Body of pancreas (tissue), 4 donors: Measurements from ENCODE around the gene IL6R. TPM values are rescaled to one million over a fixed set of nuclear protein-coding genes. Genes with fewer than 3 reads are reported as not detected.
"Not testable (repeated sequence)": the region's sequence is repeated elsewhere in the genome, so short reads cannot be mapped to it uniquely, and the experiment has no call there.

Source experiments
- ATAC-seq: fragments of 150-250 bp; one replicate; pipeline ENCODE4 v1.9.1; 2016
- DNase-seq, 4 donors: peaks; one replicate each; pipeline ENCODE4 v3.0.0-alpha.2; 2019
- H3K27ac ChIP-seq, 4 donors: fragments of 200-600 bp; sonication (generic); 1 replicate in 3 of 4; 2 replicates in 1 of 4; pipeline versions ENCODE4 v1.5.1 to v1.6.1; 2016 to 2019; ENCODE audit warnings: mild to moderate bottlenecking in 1 of 4, mixed read lengths in 1 of 4, moderate library complexity in 1 of 4
- H3K27me3 ChIP-seq, 2 donors: fragments of 200-600 bp; sonication (generic); one replicate each; pipeline ENCODE4 v1.6.0; 2016; ENCODE audit warnings: mild to moderate bottlenecking in 1 of 2
- H3K36me3 ChIP-seq, 2 donors: fragments of 200-600 bp; sonication (generic); replicated peaks in 1 of 2; 2 replicates each; pipeline ENCODE4 v1.5.1; 2016; ENCODE audit warnings: low read depth in 2 of 2; ENCODE audit not compliant: insufficient read depth in 1 of 2
- H3K4me1 ChIP-seq: fragments of 200-600 bp; sonication (generic); one replicate; pipeline ENCODE4 v1.6.0; 2016
- H3K4me3 ChIP-seq, 2 donors: fragments of 200-600 bp; sonication (generic); 1 replicate in 1 of 2; 2 replicates in 1 of 2; pipeline ENCODE4 v1.5.1; 2016 to 2019
- H3K9me3 ChIP-seq, 3 donors: fragments of 200-600 bp; sonication (generic); 1 replicate in 2 of 3; 2 replicates in 1 of 3; pipeline ENCODE4 v1.5.1; 2016
- POLR2A ChIP-seq, 3 donors: fragments of 450-650 bp; IDR thresholded peaks; one replicate each; pipeline ENCODE4 v1.6.1; 2016; ENCODE audit warnings: antibody characterized with exemption in 3 of 3, mild to moderate bottlenecking in 2 of 3
- WGBS, 2 donors: methylation state at CpG; one replicate each; pipeline ENCODE4 v1.1.5; 2017; 5-methylcytosine and 5-hydroxymethylcytosine counted together
- intact Hi-C: fragments of 100-400 bp; cut with DNase I; formaldehyde crosslinking; loops from one replicate; pipeline ENCODE4 v1.15.1; 2023
- total RNA-seq, 2 donors: library from RNA; depleted of rRNA; stranded (reverse); fragments of >200 nt; gene quantifications; one replicate each; pipeline ENCODE4 v1.1.0, GENCODE V29; 2016
- TF ChIP-seq, protein P1 (sequence below), 7 experiments: fragments of 450-650 bp in 4 of 7; fragments of 200-600 bp in 3 of 7; sonication (generic) in 3 of 7; IDR thresholded peaks; one replicate each; pipeline ENCODE4 v1.5.1; 2016 to 2019; ENCODE audit warnings: antibody characterized with exemption in 7 of 7

IL6R gene
- total RNA-seq, 2 donors from 2014 or later, result 5.9 to 13.5 TPM

DNA sequence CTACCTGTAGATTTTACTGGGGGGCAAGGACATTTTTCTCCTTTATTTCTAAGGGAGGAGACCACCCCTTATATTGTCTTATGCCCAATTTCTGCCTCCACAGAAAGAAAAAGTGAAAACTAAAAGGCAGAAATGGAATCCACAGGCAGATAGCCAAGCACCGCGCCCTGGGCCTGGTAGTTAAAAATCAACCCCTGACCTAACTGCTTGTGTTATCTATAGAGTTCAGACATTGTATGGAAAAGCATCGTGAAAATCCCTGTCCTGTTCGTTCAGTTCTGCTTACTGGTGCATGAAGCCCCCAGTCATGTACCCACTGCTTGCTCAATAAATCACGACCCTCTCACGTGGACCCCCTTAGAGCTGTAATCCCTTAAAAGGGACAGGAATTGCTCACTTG lies 33.7 kb upstream of the IL6R start:
- WGBS, 2 donors, result 52 to 58% methylated on average over 6 of the region's 6 CpGs
- no peaks in the 10 kb centered on the region for H3K27me3 ChIP-seq
- no peak for DNase-seq
- no peaks in the 10 kb centered on the region for H3K4me1 ChIP-seq
- H3K36me3 ChIP-seq, result no peaks in the 10 kb centered on the region
- no peaks in the 10 kb centered on the region for H3K9me3 ChIP-seq
- H3K27ac ChIP-seq, result no peak overlapping the region
- intact Hi-C loops, result no loop called here
- TF ChIP-seq, protein P1, sequence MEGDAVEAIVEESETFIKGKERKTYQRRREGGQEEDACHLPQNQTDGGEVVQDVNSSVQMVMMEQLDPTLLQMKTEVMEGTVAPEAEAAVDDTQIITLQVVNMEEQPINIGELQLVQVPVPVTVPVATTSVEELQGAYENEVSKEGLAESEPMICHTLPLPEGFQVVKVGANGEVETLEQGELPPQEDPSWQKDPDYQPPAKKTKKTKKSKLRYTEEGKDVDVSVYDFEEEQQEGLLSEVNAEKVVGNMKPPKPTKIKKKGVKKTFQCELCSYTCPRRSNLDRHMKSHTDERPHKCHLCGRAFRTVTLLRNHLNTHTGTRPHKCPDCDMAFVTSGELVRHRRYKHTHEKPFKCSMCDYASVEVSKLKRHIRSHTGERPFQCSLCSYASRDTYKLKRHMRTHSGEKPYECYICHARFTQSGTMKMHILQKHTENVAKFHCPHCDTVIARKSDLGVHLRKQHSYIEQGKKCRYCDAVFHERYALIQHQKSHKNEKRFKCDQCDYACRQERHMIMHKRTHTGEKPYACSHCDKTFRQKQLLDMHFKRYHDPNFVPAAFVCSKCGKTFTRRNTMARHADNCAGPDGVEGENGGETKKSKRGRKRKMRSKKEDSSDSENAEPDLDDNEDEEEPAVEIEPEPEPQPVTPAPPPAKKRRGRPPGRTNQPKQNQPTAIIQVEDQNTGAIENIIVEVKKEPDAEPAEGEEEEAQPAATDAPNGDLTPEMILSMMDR (IDR thresholded peaks at IDR 0.05), result no peak
- TF ChIP-seq POLR2A (IDR thresholded peaks at IDR 0.05), result no peak
- no peak overlapping the region for H3K4me3 ChIP-seq
- ATAC-seq, result no peak

DNA sequence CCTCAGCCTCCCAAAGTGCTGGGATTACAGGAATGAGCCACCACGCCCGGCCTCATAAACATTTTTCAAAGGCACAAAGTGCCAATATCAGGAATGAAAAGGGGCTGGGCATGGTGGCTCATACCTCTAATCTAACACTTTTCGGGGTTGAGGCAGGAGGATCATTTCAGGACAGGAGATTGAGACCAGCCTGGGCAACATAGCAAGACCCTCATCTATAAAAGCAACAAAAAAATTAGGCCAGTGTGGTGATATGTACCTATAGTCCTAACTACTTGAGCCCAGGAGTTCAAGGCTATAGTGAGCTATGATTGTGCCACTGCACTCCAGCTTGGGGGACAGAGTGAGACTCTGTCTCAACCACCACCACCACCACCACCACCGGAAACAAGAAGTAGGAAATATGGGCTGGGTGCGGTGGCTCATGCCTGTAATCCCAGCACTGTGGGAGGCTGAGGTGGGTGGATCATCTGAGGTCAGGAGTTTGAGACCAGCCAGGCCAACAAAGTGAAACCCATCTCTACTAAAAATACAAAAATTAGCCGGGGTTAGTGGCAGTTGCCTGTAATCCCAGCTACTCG lies 31.3 kb upstream of the IL6R start:
- DNase-seq, intact Hi-C loops, H3K9me3 ChIP-seq, H3K27me3 ChIP-seq, ATAC-seq, H3K4me3 ChIP-seq, H3K36me3 ChIP-seq, H3K4me1 ChIP-seq, H3K27ac ChIP-seq: not testable (repeated sequence)
- WGBS, 2 donors, result 75 to 79% methylated on average over 7 of the region's 7 CpGs

DNA sequence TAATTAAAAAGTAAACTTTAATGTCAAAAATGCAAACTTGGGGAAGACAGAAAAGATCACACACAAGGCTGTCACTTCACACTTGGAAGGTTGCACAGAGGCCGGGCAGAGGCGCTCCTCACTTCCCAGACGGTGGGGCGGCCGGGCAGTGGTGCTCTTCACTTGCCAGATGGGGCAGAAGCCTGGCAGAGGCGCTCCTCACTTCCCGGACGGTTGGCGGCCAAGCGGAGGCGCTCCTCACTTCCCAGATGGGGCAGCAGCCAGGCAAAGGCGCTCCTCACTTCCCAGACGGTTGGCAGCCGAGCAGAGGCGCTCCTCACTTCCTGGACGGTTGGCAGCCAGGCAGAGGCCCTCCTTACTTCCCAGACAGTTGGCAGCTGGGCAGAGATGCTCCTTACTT lies 25.8 kb upstream of the IL6R start:
- Histone ChIP-seq H3K9me3 (no peaks in the 10 kb centered on the region), H3K4me3 (no peak overlapping the region), H3K36me3 (no peaks in the 10 kb centered on the region), H3K4me1 (no peaks in the 10 kb centered on the region), H3K27me3 (no peaks in the 10 kb centered on the region), H3K27ac (no peak overlapping the region)
- TF ChIP-seq POLR2A (IDR thresholded peaks at IDR 0.05), result no peak
- TF ChIP-seq, protein P1 (IDR thresholded peaks at IDR 0.05), result no peak
- ATAC-seq (no peak), DNase-seq (no peak)
- WGBS, 2 donors, result 68 to 81% methylated on average over 14 to 16 of the region's 16 CpGs
- intact Hi-C loops, result no loop called here

DNA sequence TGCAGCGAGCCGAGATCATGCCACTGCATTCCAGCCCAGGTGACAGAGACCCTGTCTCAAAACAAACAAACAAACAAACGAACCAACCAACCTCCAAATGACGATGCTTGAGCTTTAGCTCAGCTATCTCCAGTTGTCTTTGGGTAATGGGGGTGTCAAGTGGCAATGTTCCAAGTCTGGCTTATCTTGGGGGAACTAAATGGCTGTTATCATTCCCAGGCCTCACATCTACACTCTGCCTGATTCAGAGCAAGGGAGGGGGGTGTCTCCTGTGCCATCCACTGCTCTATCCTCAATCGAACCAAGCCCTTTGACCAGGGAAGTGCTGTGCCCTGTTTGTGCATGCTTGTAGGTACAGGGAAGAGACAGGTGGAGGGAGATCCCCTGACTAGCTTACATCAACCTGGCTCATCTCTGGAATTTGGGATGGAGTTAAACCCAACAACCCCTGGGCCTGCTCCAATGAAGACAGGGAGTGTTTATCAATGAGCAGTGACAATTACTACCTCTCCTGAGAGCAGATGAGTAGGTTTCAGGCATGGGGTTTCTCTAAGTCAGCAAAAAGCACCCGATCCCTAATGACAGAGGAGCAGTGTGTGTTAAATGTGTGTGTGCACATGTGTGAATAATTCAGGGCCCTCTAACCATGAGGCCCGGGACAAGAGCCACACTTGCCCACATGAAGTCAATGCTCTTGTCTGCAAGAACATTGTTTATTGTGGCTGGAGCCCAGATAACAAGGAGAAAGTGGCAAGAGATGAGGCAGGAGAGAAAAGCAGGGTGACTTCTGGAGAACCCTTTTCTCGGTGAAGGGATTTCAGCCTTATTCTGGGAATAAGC lies 20.3 kb upstream of the IL6R start:
- TF ChIP-seq POLR2A (IDR thresholded peaks at IDR 0.05), result no peak
- TF ChIP-seq, protein P1 (IDR thresholded peaks at IDR 0.05), result no peak
- no peaks in the 10 kb centered on the region for H3K27me3 ChIP-seq
- no peaks in the 10 kb centered on the region for H3K9me3 ChIP-seq
- H3K36me3 ChIP-seq, result no peaks in the 10 kb centered on the region
- no peak for DNase-seq
- intact Hi-C loops, result no loop called here
- no peak overlapping the region for H3K4me3 ChIP-seq
- ATAC-seq, result no peak
- H3K27ac ChIP-seq, result no peak overlapping the region
- H3K4me1 ChIP-seq, result no peaks in the 10 kb centered on the region
- 64 to 73% methylated on average over 8 of the region's 8 CpGs for WGBS, 2 donors

DNA sequence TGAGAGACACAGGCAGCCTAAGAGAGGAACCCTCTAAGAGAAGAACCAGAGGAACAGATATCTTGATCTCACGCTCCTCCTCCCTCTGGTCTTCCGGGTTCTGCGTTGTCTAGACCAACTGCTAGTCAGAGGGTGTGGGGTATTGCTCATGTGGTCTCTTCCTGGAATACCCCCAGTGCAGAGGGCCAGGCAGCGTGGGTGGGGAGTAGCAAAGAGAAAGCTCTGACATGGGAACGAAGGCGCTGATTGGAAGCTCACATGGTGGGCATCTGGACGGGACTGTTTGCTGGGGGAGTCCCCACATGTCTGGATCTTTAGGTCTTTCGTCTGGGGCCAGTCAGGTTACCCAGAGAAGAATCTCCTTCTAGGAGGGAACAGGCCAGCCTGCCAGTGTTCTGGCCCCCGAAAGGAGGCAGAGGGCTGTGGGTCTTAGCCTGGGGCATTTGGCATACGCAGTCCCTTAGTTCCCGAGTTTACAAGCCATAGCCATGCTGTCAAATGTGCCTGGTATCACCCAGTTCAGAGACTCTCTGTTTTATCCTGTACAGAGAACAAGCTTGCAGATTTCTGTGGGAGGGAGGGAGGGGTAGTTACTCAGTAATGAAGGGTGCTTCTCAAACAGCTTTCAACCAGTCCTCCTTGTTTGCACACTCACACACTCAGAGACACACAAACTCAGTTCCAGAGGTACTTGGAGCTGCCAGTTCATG lies 18.3 kb upstream of the IL6R start:
- H3K27me3 ChIP-seq, result no peaks in the 10 kb centered on the region
- 66 to 77% methylated on average over 11 of the region's 11 CpGs for WGBS, 2 donors
- no peak for ATAC-seq

More for the DNA sequence above, 18.3 kb upstream of the IL6R start:
- Histone ChIP-seq H3K4me1 (no peaks in the 10 kb centered on the region), H3K36me3 (no peaks in the 10 kb centered on the region), H3K9me3 (no peaks in the 10 kb centered on the region), H3K4me3 (no peak overlapping the region), H3K27ac (no peak overlapping the region)
- intact Hi-C loops, result no loop called here
- no peak for DNase-seq
- TF ChIP-seq, protein P1 (IDR thresholded peaks at IDR 0.05), result no peak
- TF ChIP-seq POLR2A (IDR thresholded peaks at IDR 0.05), result no peak
